Activated naive CD4-positive, alpha-beta T cell treated with anti-CD3 and anti-CD28 coated beads, Interleukin-2, amount 10 ng/mL, durations not matched to agents 7 days and 5 days (primary cell): ENCODE results near the gene KCTD7.
"Not testable (repeated sequence)": the region's sequence is repeated elsewhere in the genome, so short reads cannot be mapped to it uniquely, and the experiment has no call there.

Experiments
- CTCF ChIA-PET: fragments of 350-600 bp; sonication (Branson Sonifier 250); formaldehyde crosslinking; loops from one replicate; lab custom pipeline; 2021; ENCODE audit warnings: antibody characterized with exemption; lab: Charles Lee
- DNase-seq: peaks from one replicate; pipeline ENCODE4 v3.0.0-alpha.2; 2020
- H3K27ac Mint-ChIP-seq: one replicate; pipeline ENCODE4 v1.8.0; 2021; ENCODE audit warnings: mild to moderate bottlenecking, moderate library complexity, mixed read lengths
- H3K27me3 Mint-ChIP-seq: one replicate; pipeline ENCODE4 v1.8.0; 2021; ENCODE audit warnings: mild to moderate bottlenecking, mixed read lengths
- H3K36me3 Mint-ChIP-seq: one replicate; pipeline ENCODE4 v1.8.0; 2021; ENCODE audit warnings: mixed read lengths
- H3K4me1 Mint-ChIP-seq: one replicate; pipeline ENCODE4 v1.8.0; 2021; ENCODE audit warnings: mixed read lengths
- H3K4me3 Mint-ChIP-seq: one replicate; pipeline ENCODE4 v1.8.0; 2021; ENCODE audit warnings: mild to moderate bottlenecking, moderate library complexity, mixed read lengths
- H3K9me3 Mint-ChIP-seq: one replicate; pipeline ENCODE4 v1.8.0; 2021; ENCODE audit warnings: mixed read lengths

Gene KCTD7

DNA sequence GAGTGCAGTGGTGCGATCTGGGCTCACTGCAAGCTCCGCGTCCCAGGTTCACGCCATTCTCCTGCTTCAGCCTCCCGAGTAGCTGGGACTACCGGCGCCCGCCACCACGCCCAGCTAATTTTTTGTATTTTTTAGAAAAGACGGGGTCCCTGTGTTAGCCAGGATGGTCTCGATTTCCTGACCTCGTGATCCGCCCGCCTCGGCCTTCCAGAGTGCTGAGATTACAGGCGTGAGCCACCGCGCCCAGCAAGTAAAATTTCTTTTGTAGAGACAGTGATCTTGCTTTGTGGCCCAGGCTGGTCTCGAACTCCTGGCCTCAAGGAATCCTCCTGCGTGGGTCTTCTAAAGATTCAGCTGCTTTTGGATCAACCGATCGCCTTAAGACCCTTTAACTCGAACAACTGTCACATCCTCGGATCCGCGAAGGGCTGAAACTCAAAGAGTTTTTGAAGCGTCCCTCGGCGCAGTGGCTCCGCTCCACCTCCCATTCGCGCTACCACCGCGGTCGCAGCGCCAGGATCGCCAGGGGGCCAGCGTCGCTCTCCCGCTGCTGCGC is 25.1 kb downstream of the KCTD7 start:
- peaks cover 32% of the 10 kb centered on the region for H3K4me1 Mint-ChIP-seq
- H3K9me3 Mint-ChIP-seq, H3K27me3 Mint-ChIP-seq, DNase-seq: not testable (repeated sequence)
- peaks cover 16% of the 10 kb centered on the region for H3K36me3 Mint-ChIP-seq
- CTCF ChIA-PET = interaction anchor here (1.0 to 1.4 kb wide), 2 partner anchors 11 to 95 kb away, joined by 3 read pairs; no protein-coding TSS in a partner anchor
- peak overlapping the region; percentile 97 for H3K27ac Mint-ChIP-seq
- H3K4me3 Mint-ChIP-seq = peak overlapping the region; percentile 98

GRCh38 chr7:66654275-66655112 is 25.8 kb downstream of the KCTD7 start:
- H3K9me3 Mint-ChIP-seq = no peaks in the 10 kb centered on the region
- CTCF ChIA-PET = interaction anchor here (1.4 kb wide), 1 partner anchor 12 kb away, joined by 3 read pairs; no protein-coding TSS in a partner anchor
- H3K4me3 Mint-ChIP-seq = peak overlapping the region; percentile 98
- DNase-seq = peak; percentile 98
- peaks cover 13% of the 10 kb centered on the region for H3K36me3 Mint-ChIP-seq
- H3K27ac Mint-ChIP-seq = peak overlapping the region; percentile 97
- H3K27me3 Mint-ChIP-seq = no peaks in the 10 kb centered on the region
- H3K4me1 Mint-ChIP-seq = peaks cover 32% of the 10 kb centered on the region

GRCh38 chr7:66655113-66655806 is 26.6 kb downstream of the KCTD7 start:
- peak overlapping the region; percentile 98 for H3K4me3 Mint-ChIP-seq
- DNase-seq, CTCF ChIA-PET, H3K9me3 Mint-ChIP-seq, H3K27me3 Mint-ChIP-seq: not testable (repeated sequence)
- peak overlapping the region; percentile 89 for H3K27ac Mint-ChIP-seq
- peaks cover 14% of the 10 kb centered on the region for H3K36me3 Mint-ChIP-seq
- H3K4me1 Mint-ChIP-seq = peaks cover 32% of the 10 kb centered on the region

- Mint-ChIP-seq H3K4me3 (peak overlapping the region; percentile 98), H3K36me3 (peaks cover 15% of the 10 kb centered on the region), H3K4me1 (peaks cover 32% of the 10 kb centered on the region)
- H3K9me3 Mint-ChIP-seq, H3K27ac Mint-ChIP-seq, H3K27me3 Mint-ChIP-seq, CTCF ChIA-PET, DNase-seq: not testable (repeated sequence)
Measured at GRCh38 chr7:66655826-66656485, 27.3 kb downstream of the KCTD7 start.

DNA sequence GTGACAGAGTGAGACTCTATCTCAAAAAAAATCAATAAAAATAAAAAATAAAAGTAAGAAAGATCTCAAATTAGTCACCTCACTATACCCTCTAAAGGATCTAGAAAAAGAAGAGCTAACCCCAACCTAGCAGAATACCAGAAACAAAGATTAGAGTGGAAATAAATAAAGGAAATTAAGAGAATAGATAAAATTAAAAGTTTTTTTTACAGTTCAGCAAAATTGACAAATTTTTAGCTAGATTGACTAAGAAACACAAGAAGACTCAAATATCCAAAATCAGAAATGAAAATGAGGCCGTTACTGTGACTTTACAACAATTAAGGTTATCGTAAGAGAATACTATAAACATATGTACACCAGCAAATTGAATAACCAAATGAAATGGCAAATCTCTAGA is 29.1 kb downstream of the KCTD7 start:
- Mint-ChIP-seq H3K9me3 (no peaks in the 10 kb centered on the region), H3K27ac (no peak overlapping the region), H3K27me3 (no peaks in the 10 kb centered on the region), H3K36me3 (peaks cover 13% of the 10 kb centered on the region), H3K4me1 (peaks cover 26% of the 10 kb centered on the region), H3K4me3 (no peak overlapping the region)
- CTCF ChIA-PET = no interaction called here
- no peak for DNase-seq

DNA sequence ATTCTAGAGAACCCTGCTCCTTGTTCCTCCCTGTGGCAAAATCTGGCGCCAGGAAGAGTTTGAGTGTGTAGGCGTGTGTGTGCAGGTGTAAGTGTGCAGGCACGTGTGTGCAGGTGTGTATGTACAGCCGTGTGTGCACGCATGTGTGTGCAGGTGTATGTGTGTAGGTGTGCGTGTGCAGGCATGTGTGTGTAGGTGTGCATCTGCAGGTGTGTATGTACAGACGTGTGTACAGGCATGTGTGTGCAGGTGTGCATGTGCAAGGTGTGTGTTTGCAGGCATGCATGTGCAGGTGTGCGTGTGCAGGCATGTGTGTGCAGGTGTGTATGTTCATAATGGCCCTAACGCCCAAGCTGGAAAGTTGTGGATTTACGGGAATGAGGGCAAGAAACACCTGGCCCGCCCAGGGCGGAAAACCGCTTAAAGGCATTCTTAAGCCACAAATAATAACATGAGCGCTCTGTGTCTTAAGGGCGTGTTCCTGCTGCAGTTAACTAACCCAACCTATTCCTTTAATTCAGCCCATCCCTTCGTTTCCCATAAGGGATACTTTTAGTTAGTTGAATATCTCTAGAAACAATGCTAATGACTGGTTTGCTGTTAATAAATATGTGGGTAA is 34.1 kb downstream of the KCTD7 start:
- Mint-ChIP-seq H3K4me3 (no peak overlapping the region), H3K9me3 (no peaks in the 10 kb centered on the region), H3K27ac (no peak overlapping the region), H3K36me3 (peaks cover 2% of the 10 kb centered on the region), H3K27me3 (no peaks in the 10 kb centered on the region), H3K4me1 (no peaks in the 10 kb centered on the region)
- DNase-seq = no peak
- CTCF ChIA-PET = no interaction called here

- DNase-seq = no peak
- Mint-ChIP-seq H3K36me3 (peaks cover 2% of the 10 kb centered on the region), H3K4me1 (no peaks in the 10 kb centered on the region), H3K27ac (no peak overlapping the region), H3K27me3 (no peaks in the 10 kb centered on the region), H3K4me3 (no peak overlapping the region), H3K9me3 (no peaks in the 10 kb centered on the region)
- CTCF ChIA-PET = no interaction called here
Measured at GRCh38 chr7:66664590-66665293, 36.1 kb downstream of the KCTD7 start.

DNA sequence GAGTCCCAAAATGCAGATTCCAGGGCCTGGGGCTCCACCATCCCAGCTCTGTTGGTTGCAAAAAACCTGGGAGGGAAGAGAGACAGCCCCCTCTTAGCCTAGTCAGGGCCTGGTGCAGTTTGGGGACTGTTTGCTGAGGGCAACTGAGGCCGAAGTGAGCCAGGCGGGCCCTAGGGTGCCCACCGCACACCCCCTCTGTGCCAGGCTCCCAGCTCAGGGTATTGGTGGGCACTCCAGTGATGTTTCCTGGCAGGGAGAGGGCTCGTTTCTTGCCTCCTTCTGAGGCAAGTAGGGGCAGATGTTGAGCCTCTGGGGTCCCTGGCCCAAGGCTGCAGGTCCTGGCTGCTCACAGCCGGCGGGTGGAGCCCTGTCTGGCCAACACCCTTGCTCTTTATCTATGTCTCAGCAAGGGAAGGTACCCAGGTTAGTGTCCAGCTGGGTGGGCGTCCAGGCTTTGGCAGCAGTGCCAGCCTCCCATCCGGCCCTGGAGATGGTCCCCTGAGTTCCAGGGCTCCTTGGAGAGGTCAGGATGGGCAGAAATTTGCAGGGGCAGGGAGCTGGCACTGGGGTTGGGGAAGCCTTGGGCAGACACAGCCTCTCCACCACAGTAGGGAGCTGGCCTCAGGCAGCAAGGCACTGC is 37.8 kb downstream of the KCTD7 start:
- Mint-ChIP-seq H3K27ac (no peak overlapping the region), H3K36me3 (peaks cover under 1% of the 10 kb centered on the region), H3K27me3 (no peaks in the 10 kb centered on the region), H3K4me1 (no peaks in the 10 kb centered on the region), H3K4me3 (no peak overlapping the region), H3K9me3 (no peaks in the 10 kb centered on the region)
- CTCF ChIA-PET = no interaction called here
- no peak for DNase-seq

GRCh38 chr7:66667023-66667728 is 38.5 kb downstream of the KCTD7 start:
- CTCF ChIA-PET = no interaction called here
- H3K4me3 Mint-ChIP-seq = no peak overlapping the region
- H3K9me3 Mint-ChIP-seq = no peaks in the 10 kb centered on the region
- H3K36me3 Mint-ChIP-seq = peaks cover 1% of the 10 kb centered on the region
- no peaks in the 10 kb centered on the region for H3K4me1 Mint-ChIP-seq
- no peak overlapping the region for H3K27ac Mint-ChIP-seq
- no peaks in the 10 kb centered on the region for H3K27me3 Mint-ChIP-seq
- DNase-seq = no peak

DNA sequence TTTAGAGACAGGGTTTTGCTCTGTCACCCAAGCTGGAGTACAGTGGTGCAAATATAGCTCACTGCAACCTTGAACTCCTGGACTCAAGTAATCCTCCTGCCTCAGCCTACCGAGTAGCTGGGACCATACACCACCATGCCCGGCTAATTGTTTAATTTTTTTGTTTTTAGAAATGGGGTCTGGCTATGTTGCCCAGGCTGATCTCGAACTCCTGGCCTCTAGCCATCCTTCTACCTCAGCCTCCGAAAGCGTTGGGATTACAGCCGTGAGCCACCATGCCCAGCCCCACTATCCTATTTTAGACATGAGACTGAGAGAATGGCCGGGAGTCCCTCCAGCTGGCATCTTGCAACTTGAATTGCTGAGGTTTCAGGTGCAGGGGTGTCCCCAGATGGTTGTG is 39.4 kb downstream of the KCTD7 start:
- no peaks in the 10 kb centered on the region for H3K9me3 Mint-ChIP-seq
- no peak overlapping the region for H3K4me3 Mint-ChIP-seq
- H3K27me3 Mint-ChIP-seq = no peaks in the 10 kb centered on the region
- no peak for DNase-seq
- H3K36me3 Mint-ChIP-seq = peaks cover 1% of the 10 kb centered on the region
- CTCF ChIA-PET = no interaction called here
- peak overlapping the region; percentile 46 for H3K27ac Mint-ChIP-seq
- no peaks in the 10 kb centered on the region for H3K4me1 Mint-ChIP-seq

- Mint-ChIP-seq H3K4me3 (no peak overlapping the region), H3K27ac (no peak overlapping the region), H3K9me3 (no peaks in the 10 kb centered on the region), H3K36me3 (peaks cover 1% of the 10 kb centered on the region), H3K27me3 (no peaks in the 10 kb centered on the region), H3K4me1 (no peaks in the 10 kb centered on the region)
- no peak for DNase-seq
- CTCF ChIA-PET = no interaction called here
Measured at GRCh38 chr7:66668677-66669076, 40.0 kb downstream of the KCTD7 start.

DNA sequence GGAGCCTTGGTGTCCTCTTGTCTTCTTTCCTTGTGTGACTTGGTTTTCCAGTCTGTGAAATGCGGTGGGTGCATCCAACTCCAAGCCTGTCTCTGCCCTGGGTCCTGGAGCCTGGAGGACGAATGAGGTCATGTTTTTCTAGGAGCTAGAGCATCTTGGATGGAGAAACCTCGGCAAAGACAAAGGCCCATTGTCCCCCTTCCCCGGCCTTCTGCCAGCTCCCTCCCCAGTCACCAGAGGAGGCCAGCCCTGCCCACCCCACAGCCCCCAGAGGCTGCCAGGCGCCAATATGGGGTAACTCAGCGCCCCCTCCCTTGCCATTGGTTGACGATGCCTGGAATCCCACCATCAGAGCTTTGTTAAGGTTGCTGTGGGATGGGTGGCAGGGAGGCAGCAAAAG is 40.4 kb downstream of the KCTD7 start:
- Mint-ChIP-seq H3K9me3 (no peaks in the 10 kb centered on the region), H3K36me3 (peaks cover 1% of the 10 kb centered on the region), H3K4me3 (no peak overlapping the region)

GRCh38 chr7:66669496-66669895 is 40.8 kb downstream of the KCTD7 start:
- CTCF ChIA-PET = no interaction called here

More for the DNA sequence above, 40.4 kb downstream of the KCTD7 start:
- Mint-ChIP-seq H3K4me1 (no peaks in the 10 kb centered on the region), H3K27ac (no peak overlapping the region), H3K27me3 (no peaks in the 10 kb centered on the region)
- no peak for DNase-seq
- CTCF ChIA-PET = no interaction called here

More at GRCh38 chr7:66669496-66669895, 40.8 kb downstream of the KCTD7 start:
- no peaks in the 10 kb centered on the region for H3K4me1 Mint-ChIP-seq
- DNase-seq = no peak
- H3K4me3 Mint-ChIP-seq = no peak overlapping the region
- H3K9me3 Mint-ChIP-seq = no peaks in the 10 kb centered on the region
- H3K27me3 Mint-ChIP-seq = no peaks in the 10 kb centered on the region
- H3K36me3 Mint-ChIP-seq = peaks cover 1% of the 10 kb centered on the region
- H3K27ac Mint-ChIP-seq = no peak overlapping the region
